Gastrocnemius medialis (tissue), 4 donors: ENCODE results near the gene SVEP1. TPM values are rescaled to one million over a fixed set of nuclear protein-coding genes. Genes with fewer than 3 reads are reported as not detected.

Experiments
- ATAC-seq, 2 donors: fragments of 150-250 bp; one replicate each; pipeline ENCODE4 v1.9.1; 2016
- DNase-seq, 2 donors: peaks; one replicate each; pipeline ENCODE4 v3.0.0-alpha.2; 2019
- H3K27ac ChIP-seq, 4 donors: fragments of 200-600 bp; sonication (generic); 1 replicate in 1 of 4; 2 replicates in 3 of 4; pipeline ENCODE4 v1.5.1; 2016 to 2018; ENCODE audit warnings: mild to moderate bottlenecking in 2 of 4, moderate library complexity in 1 of 4
- H3K27me3 ChIP-seq, 3 donors: fragments of 200-600 bp; sonication (generic) in 2 of 3; 1 replicate in 1 of 3; 2 replicates in 2 of 3; pipeline versions ENCODE4 v1.5.1 to v1.6.0; 2016 to 2019; ENCODE audit warnings: mild to moderate bottlenecking in 1 of 3, moderate library complexity in 1 of 3
- H3K36me3 ChIP-seq, 2 donors: fragments of 200-600 bp; sonication (generic) in 1 of 2; one replicate each; pipeline ENCODE4 v1.5.1; 2017 to 2018
- H3K4me1 ChIP-seq, 2 donors: fragments of 200-600 bp; sonication (generic) in 1 of 2; one replicate each; pipeline ENCODE4 v1.5.1; 2016 to 2017; ENCODE audit warnings: mild to moderate bottlenecking in 2 of 2
- H3K4me3 ChIP-seq, 4 donors: fragments of 200-600 bp; sonication (generic) in 3 of 4; 1 replicate in 1 of 4; 2 replicates in 3 of 4; pipeline ENCODE4 v1.5.1; 2016 to 2019; ENCODE audit warnings: mild to moderate bottlenecking in 2 of 4
- H3K9me3 ChIP-seq, 3 donors: fragments of 200-600 bp; sonication (generic) in 2 of 3; 1 replicate in 1 of 3; 2 replicates in 2 of 3; pipeline ENCODE4 v1.5.1; 2016 to 2019
- CTCF ChIP-seq, 5 experiments: fragments of 450-650 bp in 3 of 5; fragments of 200-600 bp in 2 of 5; sonication (generic) in 2 of 5; IDR thresholded peaks in 4 of 5; conservative IDR thresholded peaks in 1 of 5; 1 replicate in 4 of 5; 2 replicates in 1 of 5; pipeline ENCODE4 v1.5.1; 2016 to 2019; ENCODE audit warnings: antibody characterized with exemption in 5 of 5, mild to moderate bottlenecking in 3 of 5, moderate library complexity in 3 of 5
- POLR2A ChIP-seq, 2 donors: fragments of 450-650 bp; IDR thresholded peaks; one replicate each; pipeline ENCODE4 v1.6.1; 2017; ENCODE audit warnings: antibody characterized with exemption in 2 of 2, mild to moderate bottlenecking in 2 of 2, moderate library complexity in 2 of 2
- in situ Hi-C, 4 donors: fragments of 200-750 bp; cut with MboI; loops; one replicate each; pipeline versions ENCODE4 v1.15.0 to v1.8.0; 2017; ENCODE audit warnings: low sequenced_read_pairs in 4 of 4
- intact Hi-C: fragments of 100-400 bp; cut with DNase I; formaldehyde crosslinking; loops from one replicate; pipeline ENCODE4 v1.15.1; 2023; ENCODE audit warnings: low total_unique reads
- total RNA-seq, 4 donors: library from RNA; depleted of rRNA; stranded (reverse); fragments of >200 nt; gene quantifications; one replicate each; pipeline versions ENCODE4 v1.1.0 to v1.2.3, GENCODE V29; 2016

SVEP1 gene
- total RNA-seq, 4 donors from 2014 or later: 3.8 to 10.3 (median 6.5) TPM

- Histone ChIP-seq H3K4me1 (no peaks in the 10 kb centered on the region), H3K27ac (no peak overlapping the region), H3K9me3 (no peaks in the 10 kb centered on the region), H3K4me3 (no peak overlapping the region), H3K36me3 (no peaks in the 10 kb centered on the region), H3K27me3 (no peaks in the 10 kb centered on the region)
- ATAC-seq (no peak), DNase-seq (no peak)
- TF ChIP-seq POLR2A (IDR thresholded peaks at IDR 0.05) (no peak), CTCF (IDR thresholded peaks at IDR 0.05 in 4 of 5, conservative IDR thresholded peaks at IDR 0.05 in 1 of 5) (no peak)
- intact Hi-C loops: no loop called here
- in situ Hi-C loops: no loop called here
These were observed 100.1 kb downstream of the SVEP1 start for GRCh38 chr9:110479481-110479880.

- Histone ChIP-seq H3K27ac (no peak overlapping the region), H3K36me3 (no peaks in the 10 kb centered on the region), H3K4me3 (no peak overlapping the region), H3K27me3 (no peaks in the 10 kb centered on the region), H3K4me1 (no peaks in the 10 kb centered on the region), H3K9me3 (no peaks in the 10 kb centered on the region)
- TF ChIP-seq CTCF (IDR thresholded peaks at IDR 0.05 in 4 of 5, conservative IDR thresholded peaks at IDR 0.05 in 1 of 5): no peak
- no peak for TF ChIP-seq POLR2A (IDR thresholded peaks at IDR 0.05)
- DNase-seq (no peak), ATAC-seq (no peak)
- intact Hi-C loops: no loop called here
- in situ Hi-C loops: no loop called here
These were observed 103.3 kb downstream of the SVEP1 start for GRCh38 chr9:110476251-110476650.

- Histone ChIP-seq H3K36me3 (no peaks in the 10 kb centered on the region), H3K27me3 (no peaks in the 10 kb centered on the region), H3K27ac (no peak overlapping the region), H3K9me3 (no peaks in the 10 kb centered on the region), H3K4me3 (no peak overlapping the region), H3K4me1 (no peaks in the 10 kb centered on the region)
- ATAC-seq (no peak), DNase-seq (no peak)
- intact Hi-C loops: no loop called here
- in situ Hi-C loops: no loop called here
- TF ChIP-seq CTCF (IDR thresholded peaks at IDR 0.05 in 4 of 5, conservative IDR thresholded peaks at IDR 0.05 in 1 of 5) (no peak), POLR2A (IDR thresholded peaks at IDR 0.05) (no peak)
These were observed 107.4 kb downstream of the SVEP1 start for GRCh38 chr9:110472111-110472510.

GRCh38 chr9:110468950-110469349 is 110.6 kb downstream of the SVEP1 start:
- Histone ChIP-seq H3K4me3 (no peak overlapping the region), H3K9me3 (no peaks in the 10 kb centered on the region), H3K4me1 (no peaks in the 10 kb centered on the region), H3K36me3 (no peaks in the 10 kb centered on the region), H3K27me3 (no peaks in the 10 kb centered on the region), H3K27ac (no peak overlapping the region)
- intact Hi-C loops (no loop called here), in situ Hi-C loops (no loop called here)
- TF ChIP-seq CTCF (IDR thresholded peaks at IDR 0.05 in 4 of 5, conservative IDR thresholded peaks at IDR 0.05 in 1 of 5) (no peak), POLR2A (IDR thresholded peaks at IDR 0.05) (no peak)
- no peak for DNase-seq
- ATAC-seq: no peak

- intact Hi-C loops: no loop called here
These were observed 114.4 kb downstream of the SVEP1 start for GRCh38 chr9:110465190-110465589.

More at GRCh38 chr9:110465190-110465589, 114.4 kb downstream of the SVEP1 start:
- Histone ChIP-seq H3K36me3 (no peaks in the 10 kb centered on the region), H3K4me3 (no peak overlapping the region), H3K4me1 (no peaks in the 10 kb centered on the region), H3K27me3 (no peaks in the 10 kb centered on the region), H3K27ac (no peak overlapping the region), H3K9me3 (no peaks in the 10 kb centered on the region)
- DNase-seq: no peak
- in situ Hi-C loops: no loop called here
- no peak for TF ChIP-seq CTCF (IDR thresholded peaks at IDR 0.05 in 4 of 5, conservative IDR thresholded peaks at IDR 0.05 in 1 of 5)
- no peak for TF ChIP-seq POLR2A (IDR thresholded peaks at IDR 0.05)
- no peak for ATAC-seq
